NCI-H69 (cell line): ENCODE results near the gene ACVR2A.

Source experiments
- DNase-seq: peaks from one replicate; lab custom pipeline; 2025; lab: John Stamatoyannopoulos, UW

Gene ACVR2A

GRCh38 chr2:147844697-147845410 lies at the start of gene ACVR2A:
ACVR2A (plus strand) TSS chr2:147845029; CDS start chr2:147845153, 124 bp downstream.
- peak; percentile 76 for DNase-seq

GRCh38 chr2:147800316-147800715 lies 44.5 kb upstream of the ACVR2A start:
- DNase-seq: no peak

- DNase-seq: no peak
Measured at GRCh38 chr2:147806846-147807245, 38.0 kb upstream of the ACVR2A start.

- DNase-seq: no peak
Measured at GRCh38 chr2:147808520-147808919, 36.3 kb upstream of the ACVR2A start.

- DNase-seq: no peak
Measured at GRCh38 chr2:147810883-147811765, 33.7 kb upstream of the ACVR2A start.

GRCh38 chr2:147818741-147819140 lies 26.1 kb upstream of the ACVR2A start:
- DNase-seq: no peak

GRCh38 chr2:147824620-147825019 lies 20.2 kb upstream of the ACVR2A start:
- DNase-seq: no peak

- DNase-seq: no peak
Measured at GRCh38 chr2:147826278-147827087, 18.3 kb upstream of the ACVR2A start.

GRCh38 chr2:147827088-147827375 lies 17.8 kb upstream of the ACVR2A start:
- DNase-seq: no peak

- DNase-seq: peak; percentile 45
Measured at GRCh38 chr2:147829106-147829505, 15.7 kb upstream of the ACVR2A start.

- DNase-seq: no peak
Measured at GRCh38 chr2:147836099-147836498, 8.7 kb upstream of the ACVR2A start.

GRCh38 chr2:147843391-147843863 lies 1.4 kb upstream of the ACVR2A start:
- no peak for DNase-seq

GRCh38 chr2:147843864-147844696 lies 749 bp upstream of the ACVR2A start:
- peak; percentile 91 for DNase-seq

GRCh38 chr2:147845411-147845971 lies 662 bp downstream of the ACVR2A start:
- DNase-seq: peak; percentile 20

GRCh38 chr2:147846412-147847081 lies 1.7 kb downstream of the ACVR2A start:
- peak; percentile 31 for DNase-seq

GRCh38 chr2:147847746-147848391 lies 3.0 kb downstream of the ACVR2A start:
- DNase-seq: no peak

GRCh38 chr2:147850838-147851237 lies 6.0 kb downstream of the ACVR2A start:
- DNase-seq: no peak

- peak; percentile 12 for DNase-seq
Measured at GRCh38 chr2:147851244-147851930, 6.6 kb downstream of the ACVR2A start.

- peak; percentile 72 for DNase-seq
Measured at GRCh38 chr2:147854557-147855134, 9.8 kb downstream of the ACVR2A start.
